GM12878 (cell line): ENCODE data around the gene CYP1A1. TPM values are rescaled to one million over a fixed set of nuclear protein-coding genes. Genes with fewer than 3 reads are reported as not detected.

Experiments used
- ATAC-seq: fragments of 200-7000 bp; cut with Tn5 transposase; 3 replicates; pipeline ENCODE4 v1.9.1; 2020; ENCODE audit warnings: mild to moderate bottlenecking, moderate library complexity
- BruUV-seq: library from RNA; stranded (reverse); fragments of 400-500 nt; replicated peaks from 2 replicates; lab custom pipeline; 2021; lab: Mats Ljungman, UMichigan
- CTCF ChIA-PET: fragments of 300-600 bp; sonication (Branson Sonifier 250); formaldehyde crosslinking; extraction: SDS; loops from one replicate; lab custom pipeline; 2021; ENCODE audit warnings: inconsistent platforms; lab: Yijun Ruan, JAX
- POLR2A ChIA-PET: fragments of 350-600 bp; formaldehyde crosslinking; extraction: SDS; loops from one replicate; lab custom pipeline; 2021; ENCODE audit warnings: inconsistent platforms; lab: Charles Lee
- RAD21 ChIA-PET: fragments of 300-600 bp; sonication (Branson Sonifier 250); formaldehyde crosslinking; loops from one replicate; lab custom pipeline; 2023; ENCODE audit warnings: antibody characterized with exemption; ENCODE audit not compliant: unreplicated experiment; lab: Charles Lee
- SMC1A ChIA-PET: fragments of 300-600 bp; sonication (Branson Sonifier 250); formaldehyde crosslinking; loops from one replicate; lab custom pipeline; 2023; ENCODE audit not compliant: unreplicated experiment, uncharacterized antibody; lab: Charles Lee
- DNase-seq: peaks from one replicate; pipeline ENCODE4 v3.0.0-alpha.2; 2011; ENCODE audit warnings: low read depth, low spot score
- FAIRE-seq: peaks from 3 replicates; lab custom pipeline; 2011; peaks lifted over from hg19 to GRCh38; lab: Jason Lieb, UNC
- H2AFZ ChIP-seq: 2 replicates; pipeline ENCODE4 v1.6.0; 2011; ENCODE audit warnings: low read depth, low read length, control low read depth; ENCODE audit not compliant: control insufficient read depth
- H3K27ac ChIP-seq: 2 replicates; pipeline ENCODE4 v1.5.1; 2011; ENCODE audit warnings: control low read depth; ENCODE audit not compliant: control insufficient read depth, insufficient read depth
- H3K27me3 ChIP-seq, 2 experiments: replicated peaks in 1 of 2; 2 replicates each; pipeline versions ENCODE4 v1.6.0 to v1.6.1; 2011; ENCODE audit warnings: low read length in 1 of 2; ENCODE audit not compliant: control insufficient read depth in 2 of 2, insufficient read depth in 2 of 2
- H3K36me3 ChIP-seq, 2 experiments: 2 replicates each; pipeline ENCODE4 v1.5.1; 2011; ENCODE audit warnings: low read length in 1 of 2; ENCODE audit not compliant: control insufficient read depth in 2 of 2, insufficient read depth in 2 of 2
- H3K4me1 ChIP-seq: 2 replicates; pipeline ENCODE4 v1.6.1; 2011; ENCODE audit warnings: mild to moderate bottlenecking, low read length, moderate library complexity, mixed read lengths; ENCODE audit not compliant: control insufficient read depth, insufficient read depth
- H3K4me2 ChIP-seq: 2 replicates; pipeline ENCODE4 v1.6.0; 2011; ENCODE audit warnings: control low read depth; ENCODE audit not compliant: control insufficient read depth, insufficient read depth
- H3K4me3 ChIP-seq: fragments of 200-600 bp; sonication (generic); 2 replicates; pipeline ENCODE4 v1.5.1; 2016
- H3K79me2 ChIP-seq: 2 replicates; pipeline ENCODE4 v1.6.0; 2011; ENCODE audit warnings: low read length; ENCODE audit not compliant: control insufficient read depth, insufficient read depth
- H3K9ac ChIP-seq: 2 replicates; pipeline ENCODE4 v1.8.0; 2011; ENCODE audit warnings: low read length, control low read depth, mixed read lengths; ENCODE audit not compliant: control insufficient read depth, insufficient read depth
- H3K9me3 ChIP-seq: replicated peaks from 3 replicates; pipeline ENCODE4 v1.5.1; 2011; ENCODE audit warnings: mild to moderate bottlenecking, low read length; ENCODE audit not compliant: control insufficient read depth, insufficient read depth
- H4K20me1 ChIP-seq: 2 replicates; pipeline ENCODE4 v1.6.0; 2011; ENCODE audit not compliant: control insufficient read depth, insufficient read depth
- ATF7 ChIP-seq: fragments of 450-650 bp; IDR thresholded peaks from 2 replicates; pipeline ENCODE4 v1.6.1; 2016; ENCODE audit warnings: low read depth, mild to moderate bottlenecking
- BACH1 ChIP-seq: fragments of 450-650 bp; IDR thresholded peaks from 2 replicates; pipeline ENCODE4 v1.6.1; 2017; ENCODE audit warnings: mild to moderate bottlenecking, borderline replicate concordance
- CBFB ChIP-seq: IDR thresholded peaks from 2 replicates; pipeline ENCODE4 v1.6.1; 2016; ENCODE audit warnings: antibody characterized with exemption, low read depth
- CEBPZ ChIP-seq: fragments of 150-350 bp; IDR thresholded peaks from 2 replicates; pipeline ENCODE4 v1.6.1; 2016; ENCODE audit warnings: low read depth, low read length
- IKZF2 ChIP-seq, 2 experiments: fragments of 450-650 bp; IDR thresholded peaks; 2 replicates each; pipeline ENCODE4 v1.6.1; 2017; ENCODE audit warnings: mild to moderate bottlenecking in 2 of 2, moderate library complexity in 2 of 2
- KAT2A ChIP-seq: conservative IDR thresholded peaks from 2 replicates; pipeline ENCODE4 v1.6.1; 2011; ENCODE audit warnings: low read depth, low read length; ENCODE audit not compliant: control insufficient read depth
- LARP7 ChIP-seq: fragments of 450-650 bp; IDR thresholded peaks from 2 replicates; pipeline ENCODE4 v1.6.1; 2017; ENCODE audit warnings: mild to moderate bottlenecking
- MAX ChIP-seq: IDR thresholded peaks from 2 replicates; pipeline ENCODE4 v1.6.1; 2012; ENCODE audit warnings: low read depth, low read length, improper control_type of control experiment
- MEF2B ChIP-seq: fragments of 450-650 bp; IDR thresholded peaks from 2 replicates; pipeline ENCODE4 v1.6.1; 2018; ENCODE audit warnings: mild to moderate bottlenecking, moderate library complexity; ENCODE audit not compliant: partially characterized antibody, poor library complexity, severe bottlenecking
- MTA3 ChIP-seq: IDR thresholded peaks from 2 replicates; pipeline ENCODE4 v1.6.1; 2012; ENCODE audit warnings: low read length, inconsistent platforms, borderline replicate concordance
- NBN ChIP-seq: fragments of 450-650 bp; IDR thresholded peaks from 2 replicates; pipeline ENCODE4 v1.6.1; 2016
- NR2C2 ChIP-seq: IDR thresholded peaks from 2 replicates; pipeline ENCODE4 v1.6.1; 2011; ENCODE audit warnings: borderline replicate concordance, low read depth; ENCODE audit not compliant: control insufficient read depth, insufficient read length
- PAX5 ChIP-seq: IDR thresholded peaks from 2 replicates; pipeline ENCODE4 v1.6.1; 2011; ENCODE audit warnings: low read depth, low read length, borderline replicate concordance
- POU2F2 ChIP-seq: IDR thresholded peaks from 3 replicates; pipeline ENCODE4 v1.6.1; 2011; ENCODE audit warnings: low read depth, mild to moderate bottlenecking, low read length, borderline replicate concordance
- SKIL ChIP-seq: fragments of 450-650 bp; IDR thresholded peaks from 2 replicates; pipeline ENCODE4 v1.6.1; 2017; ENCODE audit warnings: mild to moderate bottlenecking, low read depth, inconsistent platforms; ENCODE audit not compliant: poor library complexity, severe bottlenecking
- SP1 ChIP-seq: IDR thresholded peaks from one replicate; pipeline ENCODE4 v1.6.1; 2011; ENCODE audit warnings: low read depth, low read length
- SUPT20H ChIP-seq: IDR thresholded peaks from 2 replicates; pipeline ENCODE4 v1.6.1; 2011; ENCODE audit warnings: low read depth, mild to moderate bottlenecking, low read length, moderate library complexity, borderline replicate concordance; ENCODE audit not compliant: control insufficient read depth
- USF2 ChIP-seq: IDR thresholded peaks from 2 replicates; pipeline ENCODE4 v1.6.1; 2011; ENCODE audit warnings: low read depth, low read length, improper control_type of control experiment, borderline replicate concordance
- ZNF217 ChIP-seq: fragments of 450-650 bp; IDR thresholded peaks from 2 replicates; pipeline ENCODE4 v1.6.1; 2017; ENCODE audit warnings: antibody characterized with exemption, mild to moderate bottlenecking
- WGBS: methylation state at CpG from one replicate; pipeline ENCODE4 v1.1.6; 2016; ENCODE audit warnings: low lambda C conversion rate; ENCODE audit not compliant: insufficient replicate concordance, insufficient coverage; ENCODE audit errors: missing lambda C conversion rate; 5-methylcytosine and 5-hydroxymethylcytosine counted together
- in situ Hi-C: fragments of 300-500 bp; cut with MboI; formaldehyde crosslinking; loops from 9 replicates; pipeline ENCODE4 v1.14.3; 2018; ENCODE audit warnings: mixed read lengths
- intact Hi-C: fragments of 100-400 bp; cut with micrococcal nuclease; formaldehyde crosslinking; loops from one replicate; pipeline ENCODE4 v1.14.2; 2022; ENCODE audit not compliant: unreplicated experiment
- polyA plus RNA-seq, 11 experiments: library from polyadenylated mRNA; depleted of rRNA in 4 of 11; unstranded in 6 of 11; stranded (reverse) in 5 of 11; fragments of >200 nt; fragmentation: Nextera tagmentation in 4 of 11; fragmentation: Illumina TruSeq in 1 of 11; extraction: Ambion mirVana in 4 of 11; extraction: Trizol in 1 of 11; gene quantifications; 1 replicate in 1 of 11; 2 replicates in 10 of 11; pipeline versions ENCODE4 v1.2.1 to v1.2.3, GENCODE V29; 2011 to 2016; ENCODE audit warnings: inconsistent platforms in 2 of 11, missing spikeins in 2 of 11, low read depth in 1 of 11
- total RNA-seq, 4 experiments: library from RNA; depleted of rRNA in 3 of 4; stranded (reverse); fragments of >200 nt in 3 of 4; fragmentation: Illumina TruSeq in 1 of 4; extraction: Trizol in 1 of 4; gene quantifications; 2 replicates each; pipeline versions ENCODE4 v1.2.1 to v1.2.3, GENCODE V29; 2013 to 2021

CYP1A1 gene
- total and polyA plus RNA-seq, 10 of the 15 experiments (the other 5 are each of a cell fraction or from before 2014, with no cell fraction given), result 0.04 to 0.71 (median 0.07) TPM; not detected in 4

- TF ChIP-seq PAX5 (no peak), CEBPZ (no peak)
Measured at GRCh38 chr15:74722591-74722990, 2.7 kb downstream of the CYP1A1 start (continued).

- Histone ChIP-seq H4K20me1 (no peaks in the 10 kb centered on the region), H3K27ac (no peak overlapping the region), H3K9me3 (no peaks in the 10 kb centered on the region), H3K36me3 (no peaks in the 10 kb centered on the region), H3K4me2 (no peak overlapping the region), H3K4me1 (no peaks in the 10 kb centered on the region), H3K27me3 (no peaks in the 10 kb centered on the region), H3K4me3 (no peak overlapping the region), H3K9ac (no peak overlapping the region), H2AFZ (no peak overlapping the region), H3K79me2 (no peaks in the 10 kb centered on the region)
- no TSS peak for BruUV-seq
- 71% methylated on average over 5 of the region's 5 CpGs for WGBS
- no peak for TF ChIP-seq SUPT20H
- TF ChIP-seq CBFB, result no peak
- TF ChIP-seq ATF7, result no peak
- no peak for TF ChIP-seq MAX
- no peak for TF ChIP-seq ZNF217
- no peak for TF ChIP-seq MTA3
- no peak for TF ChIP-seq NR2C2
- no peak for TF ChIP-seq USF2
- TF ChIP-seq BACH1, result no peak
- no peak for TF ChIP-seq SKIL
- TF ChIP-seq MEF2B, result no peak
- TF ChIP-seq LARP7, result no peak
- no peak for TF ChIP-seq POU2F2
- no peak for TF ChIP-seq NBN
- no peak for TF ChIP-seq KAT2A
- TF ChIP-seq SP1, result no peak
- TF ChIP-seq IKZF2 (IDR thresholded peaks at IDR 0.05), result no peak
- RAD21 ChIA-PET, result no interaction called here
- in situ Hi-C loops, result no loop called here
- FAIRE-seq (no peak), DNase-seq (no peak), ATAC-seq (no peak)
- POLR2A ChIA-PET, result no interaction called here
- CTCF ChIA-PET, result no interaction called here
- intact Hi-C loops, result no loop called here
- SMC1A ChIA-PET, result no interaction called here
Measured at GRCh38 chr15:74716651-74717050, 8.7 kb downstream of the CYP1A1 start.
